HG03342 (cell line): ENCODE measurements around the gene DUSP21.
"Not testable (repeated sequence)": the region's sequence is repeated elsewhere in the genome, so short reads cannot be mapped to it uniquely, and the experiment has no call there.

Experiments
- ATAC-seq: cut with Tn5 transposase; IDR thresholded peaks from one replicate; pipeline ENCODE4 v1.9.1; 2021; ENCODE audit warnings: mild to moderate bottlenecking, moderate library complexity; ENCODE audit not compliant: unreplicated experiment

Gene DUSP21

GRCh38 chrX:44875185-44875489 is 31.3 kb downstream of the DUSP21 start:
- no peak for ATAC-seq

GRCh38 chrX:44876086-44876485 is 32.3 kb downstream of the DUSP21 start:
- no peak for ATAC-seq

- no peak for ATAC-seq
Observed at GRCh38 chrX:44876767-44877166, 32.9 kb downstream of the DUSP21 start.

- no peak for ATAC-seq
Observed at GRCh38 chrX:44878780-44879179, 35.0 kb downstream of the DUSP21 start.

GRCh38 chrX:44881549-44881948 is 37.7 kb downstream of the DUSP21 start:
- ATAC-seq, result no peak

- no peak for ATAC-seq
Observed at GRCh38 chrX:44882635-44883034, 38.8 kb downstream of the DUSP21 start.

- no peak for ATAC-seq
Observed at GRCh38 chrX:44884944-44885343, 41.1 kb downstream of the DUSP21 start.

GRCh38 chrX:44889824-44890223 is 46.0 kb downstream of the DUSP21 start:
- ATAC-seq, result no peak

GRCh38 chrX:44890247-44890646 is 46.4 kb downstream of the DUSP21 start:
- ATAC-seq, result no peak

- not testable (repeated sequence) for ATAC-seq
Observed at GRCh38 chrX:44890687-44891086, 46.9 kb downstream of the DUSP21 start.

GRCh38 chrX:44891642-44892041 is 47.8 kb downstream of the DUSP21 start:
- no peak for ATAC-seq
